ENCODE data around the gene TMEM38B. TPM values are rescaled to one million over a fixed set of nuclear protein-coding genes. Genes with fewer than 3 reads are reported as not detected.
"Not testable (repeated sequence)": the region's sequence is repeated elsewhere in the genome, so short reads cannot be mapped to it uniquely, and the experiment has no call there.

TMEM38B gene
- total and polyA plus RNA-seq, 8 donors, result 1.4 to 5.8 (median 4.7) TPM

- intact Hi-C loops (cut with DNase I), result no loop called here
- no peak overlapping the region for H3K4me3 ChIP-seq
- H3K27me3 ChIP-seq, result no peaks in the 10 kb centered on the region
- no peaks in the 10 kb centered on the region for H3K36me3 ChIP-seq
- DNase-seq, result no peak
- no peaks in the 10 kb centered on the region for H3K9me3 ChIP-seq
- peaks cover 0 to 9% (median 0%) of the 10 kb centered on the region in 3 donors for H3K4me1 ChIP-seq
- WGBS, 2 donors, result 89 to 93% methylated on average over 1 of the region's 1 CpG
- H3K27ac ChIP-seq, result no peak overlapping the region
- no peak for TF ChIP-seq CTCF (IDR thresholded peaks at IDR 0.05)
- no peak for ATAC-seq
- peak; percentile 45 for FAIRE-seq
Observed at GRCh38 chr9:105698348-105698870, 4.1 kb downstream of the TMEM38B start.

GRCh38 chr9:105700668-105701067 lies 6.3 kb downstream of the TMEM38B start:
- H3K4me3 ChIP-seq, result no peak overlapping the region
- TF ChIP-seq CTCF (IDR thresholded peaks at IDR 0.05), result no peak
- H3K27me3 ChIP-seq, result no peaks in the 10 kb centered on the region
- no peaks in the 10 kb centered on the region for H3K9me3 ChIP-seq
- no peaks in the 10 kb centered on the region for H3K36me3 ChIP-seq
- no peak overlapping the region for H3K27ac ChIP-seq
- intact Hi-C loops (cut with DNase I), result no loop called here
- peaks cover 0 to 1% (median 0%) of the 10 kb centered on the region in 3 donors for H3K4me1 ChIP-seq
- 87 to 96% methylated on average over 1 of the region's 1 CpG for WGBS, 2 donors
- DNase-seq (no peak), FAIRE-seq (no peak), ATAC-seq (no peak)

DNA sequence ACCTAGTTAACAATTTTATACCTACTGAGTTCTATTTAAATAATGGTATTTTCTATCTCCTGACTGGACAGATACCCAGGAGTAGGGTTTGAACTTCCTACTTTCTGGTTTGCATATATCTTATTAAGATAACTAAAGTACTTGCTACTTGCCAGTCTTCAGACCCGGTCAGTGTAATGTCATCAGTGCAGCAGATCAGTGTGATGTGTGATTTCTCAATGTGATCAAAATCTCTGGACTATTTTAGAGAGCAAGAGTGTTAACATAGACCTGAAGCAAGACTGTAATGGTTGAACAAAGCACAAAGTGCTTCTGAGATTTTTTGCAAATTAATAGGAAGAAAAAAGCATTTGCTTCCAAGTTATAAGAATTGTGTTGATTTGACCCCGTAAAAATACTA lies 6.8 kb downstream of the TMEM38B start:
- DNase-seq, result no peak
- no peaks in the 10 kb centered on the region for H3K36me3 ChIP-seq
- FAIRE-seq, result no peak
- intact Hi-C loops (cut with DNase I), result no loop called here
- H3K27me3 ChIP-seq, result no peaks in the 10 kb centered on the region
- H3K4me1 ChIP-seq, result no peaks in the 10 kb centered on the region
- TF ChIP-seq CTCF (IDR thresholded peaks at IDR 0.05), result no peak
- H3K27ac ChIP-seq, result no peak overlapping the region
- WGBS, 2 donors, result 76 to 79% methylated on average over 2 of the region's 2 CpGs
- H3K4me3 ChIP-seq, result no peak overlapping the region
- no peak for ATAC-seq
- H3K9me3 ChIP-seq, result no peaks in the 10 kb centered on the region

GRCh38 chr9:105702207-105702606 lies 7.9 kb downstream of the TMEM38B start:
- ATAC-seq, result no peak
- intact Hi-C loops (cut with DNase I), result no loop called here
- Histone ChIP-seq H3K27me3 (no peaks in the 10 kb centered on the region), H3K36me3 (no peaks in the 10 kb centered on the region), H3K4me1 (no peaks in the 10 kb centered on the region), H3K9me3 (no peaks in the 10 kb centered on the region), H3K4me3 (no peak overlapping the region), H3K27ac (no peak overlapping the region)
- no peak for TF ChIP-seq CTCF (IDR thresholded peaks at IDR 0.05)
- 0 to 100% methylated on average over 1 of the region's 1 CpG for WGBS, 2 donors
- FAIRE-seq, result no peak
- DNase-seq, result no peak

GRCh38 chr9:105703638-105704037 lies 9.3 kb downstream of the TMEM38B start:
- H3K27me3 ChIP-seq; FAIRE-seq; H3K36me3 ChIP-seq; ATAC-seq; H3K27ac ChIP-seq; H3K4me3 ChIP-seq; H3K9me3 ChIP-seq; DNase-seq; intact Hi-C loops (cut with DNase I); H3K4me1 ChIP-seq: not testable (repeated sequence)
- WGBS, 2 donors, result 91 to 100% methylated on average over 4 of the region's 4 CpGs

Data from pancreas (tissue), 10 donors.